SK-N-SH treated with all-trans-retinoic acid at 6 μM for 48 hours (cell line): Measurements from ENCODE around the gene EFEMP1.

ENCODE experiments used
- BACH2 ChIP-seq: fragments of 250-450 bp; sonication (Bioruptor Pico); IDR thresholded peaks from 2 replicates; pipeline ENCODE4 v1.9.0; 2021; ENCODE audit warnings: mild to moderate bottlenecking, borderline replicate concordance
- ESRRG ChIP-seq: fragments of 250-450 bp; sonication (Bioruptor Pico); IDR thresholded peaks from 2 replicates; pipeline ENCODE4 v1.6.1; 2021; ENCODE audit warnings: mild to moderate bottlenecking
- OSR1 ChIP-seq: fragments of 250-450 bp; sonication (Bioruptor Pico); IDR thresholded peaks from 2 replicates; pipeline ENCODE4 v1.8.0; 2022; ENCODE audit warnings: moderate library complexity, mild to moderate bottlenecking, inconsistent platforms
- PPARA ChIP-seq: fragments of 250-450 bp; sonication (Bioruptor Pico); IDR thresholded peaks from 2 replicates; pipeline ENCODE4 v1.5.0; 2020; ENCODE audit warnings: mild to moderate bottlenecking, borderline replicate concordance
- RARB ChIP-seq: fragments of 250-450 bp; sonication (Bioruptor Pico); IDR thresholded peaks from 2 replicates; pipeline ENCODE4 v1.8.0; 2021; ENCODE audit warnings: mild to moderate bottlenecking, moderate library complexity
- ZFP3 ChIP-seq: fragments of 250-450 bp; sonication (Bioruptor Pico); IDR thresholded peaks from 2 replicates; pipeline ENCODE4 v1.5.0; 2020; ENCODE audit warnings: mild to moderate bottlenecking, moderate library complexity
- ZFP30 ChIP-seq: fragments of 450-650 bp; formaldehyde crosslinking; IDR thresholded peaks from 2 replicates; pipeline ENCODE4 v1.5.0; 2022; ENCODE audit warnings: mild to moderate bottlenecking, moderate library complexity
- ZNF70 ChIP-seq: fragments of 450-650 bp; formaldehyde crosslinking; IDR thresholded peaks from 2 replicates; pipeline ENCODE4 v1.5.0; 2020; ENCODE audit warnings: mild to moderate bottlenecking, moderate library complexity
- TF ChIP-seq, protein P1 (sequence below): fragments of 250-450 bp; sonication (Bioruptor Pico); IDR thresholded peaks from 2 replicates; pipeline ENCODE4 v1.8.0; 2021; ENCODE audit warnings: low read depth, mild to moderate bottlenecking, moderate library complexity, borderline replicate concordance

DNA sequence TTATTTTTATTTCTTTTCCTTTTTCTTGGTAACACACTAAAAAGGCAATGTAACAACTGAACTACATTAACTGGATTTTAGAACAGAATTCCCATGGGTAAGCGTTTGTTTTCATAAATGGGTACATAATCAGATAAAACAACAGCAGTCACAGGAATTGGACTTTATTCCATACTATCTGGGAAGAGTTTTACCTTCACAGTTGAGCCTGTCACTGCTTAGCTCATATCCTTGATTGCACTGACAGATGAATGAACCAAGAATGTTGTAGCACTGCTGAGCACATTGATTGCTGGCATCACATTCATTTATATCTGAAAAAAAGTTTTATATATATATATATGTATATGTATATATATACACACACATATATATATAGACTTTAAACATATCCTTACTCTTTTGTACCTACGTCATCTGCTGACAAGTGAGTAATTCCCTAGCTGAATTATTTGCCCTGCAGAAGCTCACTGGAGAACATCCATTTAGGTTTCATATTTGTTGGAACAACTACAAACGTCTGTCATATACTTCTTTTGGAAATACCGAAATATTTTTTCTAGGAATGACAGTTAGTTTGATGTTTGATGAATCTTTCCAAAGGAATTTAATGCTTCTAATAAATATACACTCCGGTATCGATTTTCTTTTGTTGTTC lies 47.0 kb downstream of the EFEMP1 start:
- TF ChIP-seq, protein P1, sequence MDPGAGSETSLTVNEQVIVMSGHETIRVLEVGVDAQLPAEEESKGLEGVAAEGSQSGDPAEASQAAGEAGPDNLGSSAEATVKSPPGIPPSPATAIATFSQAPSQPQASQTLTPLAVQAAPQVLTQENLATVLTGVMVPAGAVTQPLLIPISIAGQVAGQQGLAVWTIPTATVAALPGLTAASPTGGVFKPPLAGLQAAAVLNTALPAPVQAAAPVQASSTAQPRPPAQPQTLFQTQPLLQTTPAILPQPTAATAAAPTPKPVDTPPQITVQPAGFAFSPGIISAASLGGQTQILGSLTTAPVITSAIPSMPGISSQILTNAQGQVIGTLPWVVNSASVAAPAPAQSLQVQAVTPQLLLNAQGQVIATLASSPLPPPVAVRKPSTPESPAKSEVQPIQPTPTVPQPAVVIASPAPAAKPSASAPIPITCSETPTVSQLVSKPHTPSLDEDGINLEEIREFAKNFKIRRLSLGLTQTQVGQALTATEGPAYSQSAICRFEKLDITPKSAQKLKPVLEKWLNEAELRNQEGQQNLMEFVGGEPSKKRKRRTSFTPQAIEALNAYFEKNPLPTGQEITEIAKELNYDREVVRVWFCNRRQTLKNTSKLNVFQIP (CRISPR knock-in tag), result no peak
- TF ChIP-seq ZNF70 (CRISPR knock-in tag) (no peak), BACH2 (CRISPR knock-in tag) (no peak), PPARA (CRISPR knock-in tag) (no peak), ZFP30 (CRISPR knock-in tag) (no peak), ZFP3 (no peak), OSR1 (CRISPR knock-in tag) (no peak), ESRRG (no peak), RARB (CRISPR knock-in tag) (no peak)
